ENCODE measurements around the gene CCDC90B.

DNA sequence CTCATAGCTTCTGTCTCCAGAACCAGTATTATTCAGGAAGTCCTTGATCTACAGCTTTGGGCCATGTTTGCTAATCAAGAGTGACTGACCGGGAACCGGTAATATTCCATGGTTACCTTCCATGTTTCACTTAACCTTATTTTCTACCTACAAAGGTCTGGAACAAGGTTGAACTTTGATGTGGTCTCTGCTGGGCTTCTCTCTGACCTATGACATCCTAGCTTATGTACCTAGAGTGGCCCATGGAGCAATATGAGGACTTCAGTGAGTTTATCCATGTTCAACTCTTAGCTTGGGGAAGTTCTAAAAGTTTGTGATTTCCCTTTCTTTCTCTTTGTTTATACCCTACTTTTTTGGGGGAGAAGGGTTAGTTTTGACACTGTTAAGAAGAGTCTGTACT lies 33.2 kb downstream of the CCDC90B start:
- TF ChIP-seq POLR2A (IDR thresholded peaks at IDR 0.05; ENCODE audit: low read depth, low read length) (no peak), EZH2 (IDR thresholded peaks at IDR 0.05; ENCODE audit: borderline replicate concordance, low read depth, low read length, severe bottlenecking) (no peak), POLR2AphosphoS5 (IDR thresholded peaks at IDR 0.05; ENCODE audit: insufficient read depth, low read depth, low read length) (no peak), JUN (IDR thresholded peaks at IDR 0.05; ENCODE audit: borderline replicate concordance, insufficient read depth, insufficient read length, low read depth) (no peak), MYC (IDR thresholded peaks at IDR 0.05; ENCODE audit: low read depth, low read length) (no peak)
- TF ChIP-seq, protein P1, sequence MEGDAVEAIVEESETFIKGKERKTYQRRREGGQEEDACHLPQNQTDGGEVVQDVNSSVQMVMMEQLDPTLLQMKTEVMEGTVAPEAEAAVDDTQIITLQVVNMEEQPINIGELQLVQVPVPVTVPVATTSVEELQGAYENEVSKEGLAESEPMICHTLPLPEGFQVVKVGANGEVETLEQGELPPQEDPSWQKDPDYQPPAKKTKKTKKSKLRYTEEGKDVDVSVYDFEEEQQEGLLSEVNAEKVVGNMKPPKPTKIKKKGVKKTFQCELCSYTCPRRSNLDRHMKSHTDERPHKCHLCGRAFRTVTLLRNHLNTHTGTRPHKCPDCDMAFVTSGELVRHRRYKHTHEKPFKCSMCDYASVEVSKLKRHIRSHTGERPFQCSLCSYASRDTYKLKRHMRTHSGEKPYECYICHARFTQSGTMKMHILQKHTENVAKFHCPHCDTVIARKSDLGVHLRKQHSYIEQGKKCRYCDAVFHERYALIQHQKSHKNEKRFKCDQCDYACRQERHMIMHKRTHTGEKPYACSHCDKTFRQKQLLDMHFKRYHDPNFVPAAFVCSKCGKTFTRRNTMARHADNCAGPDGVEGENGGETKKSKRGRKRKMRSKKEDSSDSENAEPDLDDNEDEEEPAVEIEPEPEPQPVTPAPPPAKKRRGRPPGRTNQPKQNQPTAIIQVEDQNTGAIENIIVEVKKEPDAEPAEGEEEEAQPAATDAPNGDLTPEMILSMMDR (IDR thresholded peaks at IDR 0.05; ENCODE audit: extremely low read depth in 1 of 2, insufficient read depth in 1 of 2, low read depth in 1 of 2, low read length in 2 of 2), result no peak
